ENCODE measurements around the gene PLAAT4.
"Not testable (repeated sequence)": the region's sequence is repeated elsewhere in the genome, so short reads cannot be mapped to it uniquely, and the experiment has no call there.

PLAAT4 gene

DNA sequence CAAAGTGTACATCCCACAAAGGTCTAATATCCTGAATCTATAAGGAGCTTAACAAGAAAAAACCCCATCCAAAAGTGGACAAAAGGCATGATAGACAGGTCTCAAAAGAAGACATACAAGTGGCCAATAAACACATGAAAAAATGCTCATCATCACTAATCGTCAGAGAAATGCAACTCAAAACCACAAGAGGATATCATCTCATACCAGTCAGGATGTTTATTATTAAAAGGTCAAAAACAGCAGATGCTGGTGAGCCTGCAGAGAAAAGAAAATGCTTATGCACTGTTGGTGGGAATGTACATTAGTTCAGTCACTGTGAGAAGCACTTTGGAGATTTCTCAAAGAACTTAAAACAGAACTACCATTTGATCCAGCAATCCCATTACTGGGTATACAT is 18.1 kb upstream of the PLAAT4 start:
- H3K4me3 ChIP-seq (replicated peaks; ENCODE audit: low read depth, low read length), result no peak overlapping the region
- TF ChIP-seq, protein P1, sequence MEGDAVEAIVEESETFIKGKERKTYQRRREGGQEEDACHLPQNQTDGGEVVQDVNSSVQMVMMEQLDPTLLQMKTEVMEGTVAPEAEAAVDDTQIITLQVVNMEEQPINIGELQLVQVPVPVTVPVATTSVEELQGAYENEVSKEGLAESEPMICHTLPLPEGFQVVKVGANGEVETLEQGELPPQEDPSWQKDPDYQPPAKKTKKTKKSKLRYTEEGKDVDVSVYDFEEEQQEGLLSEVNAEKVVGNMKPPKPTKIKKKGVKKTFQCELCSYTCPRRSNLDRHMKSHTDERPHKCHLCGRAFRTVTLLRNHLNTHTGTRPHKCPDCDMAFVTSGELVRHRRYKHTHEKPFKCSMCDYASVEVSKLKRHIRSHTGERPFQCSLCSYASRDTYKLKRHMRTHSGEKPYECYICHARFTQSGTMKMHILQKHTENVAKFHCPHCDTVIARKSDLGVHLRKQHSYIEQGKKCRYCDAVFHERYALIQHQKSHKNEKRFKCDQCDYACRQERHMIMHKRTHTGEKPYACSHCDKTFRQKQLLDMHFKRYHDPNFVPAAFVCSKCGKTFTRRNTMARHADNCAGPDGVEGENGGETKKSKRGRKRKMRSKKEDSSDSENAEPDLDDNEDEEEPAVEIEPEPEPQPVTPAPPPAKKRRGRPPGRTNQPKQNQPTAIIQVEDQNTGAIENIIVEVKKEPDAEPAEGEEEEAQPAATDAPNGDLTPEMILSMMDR (IDR thresholded peaks at IDR 0.05; ENCODE audit: low read length, missing control alignments), result no peak
- peak; percentile 32 for DNase-seq (ENCODE audit: low read depth)

- TF ChIP-seq, protein P1 (IDR thresholded peaks at IDR 0.05; ENCODE audit: low read length, missing control alignments), result no peak
- DNase-seq (ENCODE audit: low read depth), result no peak
- H3K4me3 ChIP-seq (replicated peaks; ENCODE audit: low read depth, low read length), result no peak overlapping the region
Observed at GRCh38 chr11:63520606-63521170, 15.9 kb upstream of the PLAAT4 start.

- TF ChIP-seq, protein P1 (IDR thresholded peaks at IDR 0.05; ENCODE audit: low read length, missing control alignments), result no peak
Observed at GRCh38 chr11:63521896-63522295, 14.7 kb upstream of the PLAAT4 start.

GRCh38 chr11:63523151-63523550 is 13.5 kb upstream of the PLAAT4 start:
- TF ChIP-seq, protein P1 (IDR thresholded peaks at IDR 0.05; ENCODE audit: low read length, missing control alignments), result no peak
- no peak overlapping the region for H3K4me3 ChIP-seq (replicated peaks; ENCODE audit: low read depth, low read length)
- no peak for DNase-seq (ENCODE audit: low read depth)

More at GRCh38 chr11:63521896-63522295, 14.7 kb upstream of the PLAAT4 start:
- no peak for DNase-seq (ENCODE audit: low read depth)
- no peak overlapping the region for H3K4me3 ChIP-seq (replicated peaks; ENCODE audit: low read depth, low read length)

DNA sequence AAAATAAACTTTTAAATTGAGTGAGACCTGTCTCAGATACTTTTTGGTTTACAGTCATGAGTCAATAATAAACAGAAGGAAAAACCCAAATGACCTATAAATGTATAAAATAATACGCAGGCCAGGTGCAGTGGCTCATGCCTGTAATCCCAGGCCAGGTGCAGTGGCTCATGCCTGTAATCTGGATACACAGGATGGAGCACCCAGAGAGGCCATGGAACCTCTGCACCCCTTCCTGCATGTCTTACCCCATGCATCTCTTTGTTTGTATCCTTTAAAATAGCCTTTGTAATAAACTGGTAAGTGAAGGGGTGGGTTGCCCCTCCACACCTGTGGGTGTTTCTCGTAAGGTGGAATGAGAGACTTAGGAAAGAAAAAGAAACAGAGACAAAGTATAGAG is 8.9 kb upstream of the PLAAT4 start:
- H3K4me3 ChIP-seq (replicated peaks; ENCODE audit: low read depth, low read length), result no peak overlapping the region
- TF ChIP-seq, protein P1 (IDR thresholded peaks at IDR 0.05; ENCODE audit: low read length, missing control alignments), result no peak
- no peak for DNase-seq (ENCODE audit: low read depth)

DNA sequence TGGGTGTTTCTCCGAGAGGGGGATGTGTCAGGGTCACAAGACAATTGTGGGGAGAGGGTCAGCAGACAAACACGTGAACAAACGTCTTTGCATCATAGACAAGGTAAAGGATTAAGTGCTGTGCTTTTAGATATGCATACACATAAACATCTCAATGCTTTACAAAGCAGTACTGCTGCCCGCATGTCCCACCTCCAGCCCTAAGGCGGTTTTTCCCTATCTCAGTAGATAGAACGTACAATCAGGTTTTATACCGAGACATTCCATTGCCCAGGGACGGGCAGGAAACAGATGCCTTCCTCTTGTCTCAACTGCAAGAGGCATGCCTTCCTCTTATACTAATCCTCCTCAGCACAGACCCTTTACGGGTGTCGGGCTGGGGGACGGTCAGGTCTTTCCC is 8.5 kb upstream of the PLAAT4 start:
- H3K4me3 ChIP-seq (replicated peaks; ENCODE audit: low read depth, low read length); DNase-seq (ENCODE audit: low read depth): not testable (repeated sequence)

GRCh38 chr11:63528729-63529278 is 7.8 kb upstream of the PLAAT4 start:
- not testable (repeated sequence) for H3K4me3 ChIP-seq (replicated peaks; ENCODE audit: low read depth, low read length); DNase-seq (ENCODE audit: low read depth)

DNA sequence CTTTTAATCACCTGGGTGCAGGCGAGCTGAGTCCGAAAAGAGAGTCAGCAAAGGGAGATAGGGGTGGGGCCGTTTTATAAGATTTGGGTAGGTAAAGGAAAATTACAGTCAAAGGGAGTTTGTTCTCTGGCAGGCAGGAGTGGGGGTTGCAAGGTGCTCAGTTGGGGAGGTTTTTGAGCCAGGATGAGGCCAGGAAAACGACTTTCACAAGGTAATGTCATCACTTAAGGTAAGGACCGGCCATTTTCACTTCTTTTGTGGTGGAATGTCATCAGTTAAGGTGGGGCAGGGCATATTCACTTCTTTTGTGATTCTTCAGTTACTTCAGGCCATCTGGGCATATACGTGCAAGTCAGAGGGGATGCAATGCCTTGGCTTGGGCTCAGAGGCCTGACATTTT is 7.2 kb upstream of the PLAAT4 start:
- H3K4me3 ChIP-seq (replicated peaks; ENCODE audit: low read depth, low read length); DNase-seq (ENCODE audit: low read depth): not testable (repeated sequence)
